K562 (cell line): Measurements from ENCODE around the gene TMC2.

ENCODE experiments used
- ETV6 ChIP-seq, 3 experiments: fragments of 150-350 bp in 1 of 3; sonication (generic) in 1 of 3; formaldehyde crosslinking in 1 of 3; IDR thresholded peaks; 2 replicates each; pipeline versions ENCODE4 v1.6.1 to v1.8.0; 2014 to 2022; ENCODE audit warnings: borderline replicate concordance in 2 of 3, low read depth in 2 of 3, antibody characterized with exemption in 1 of 3, low read length in 1 of 3, mild to moderate bottlenecking in 1 of 3, missing genetic modification reagents in 1 of 3
- HNRNPLL ChIP-seq: fragments of 200-400 bp; formaldehyde crosslinking; IDR thresholded peaks from 2 replicates; pipeline ENCODE4 v1.6.1; 2017; ENCODE audit warnings: low read length, low read depth, mild to moderate bottlenecking; ENCODE audit not compliant: poor library complexity, severe bottlenecking
- JUN ChIP-seq, 2 experiments: sonication (generic) in 1 of 2; formaldehyde crosslinking in 1 of 2; IDR thresholded peaks; 2 replicates each; pipeline versions ENCODE4 v1.6.1 to v1.8.0; 2012 to 2022; ENCODE audit warnings: borderline replicate concordance in 2 of 2, mild to moderate bottlenecking in 2 of 2, improper control_type of control experiment in 1 of 2, low read depth in 1 of 2, low read length in 1 of 2, missing genetic modification reagents in 1 of 2
- POLR2AphosphoS5 ChIP-seq: IDR thresholded peaks from 2 replicates; pipeline ENCODE4 v1.6.1; 2011; ENCODE audit warnings: mild to moderate bottlenecking, low read depth, low read length, moderate library complexity; ENCODE audit not compliant: control insufficient read depth, insufficient read depth
- TBL1XR1 ChIP-seq, 2 experiments: IDR thresholded peaks; 2 replicates each; pipeline ENCODE4 v1.6.1; 2012; ENCODE audit warnings: improper control_type of control experiment in 2 of 2, low read length in 2 of 2, mild to moderate bottlenecking in 1 of 2
- ZNF75A ChIP-seq: fragments of 450-650 bp; formaldehyde crosslinking; IDR thresholded peaks from 2 replicates; pipeline ENCODE4 v1.4.0; 2020; ENCODE audit warnings: mild to moderate bottlenecking
- ZNF764 ChIP-seq: fragments of 250-450 bp; sonication (Bioruptor Pico); IDR thresholded peaks from 2 replicates; pipeline ENCODE4 v1.4.0; 2020; ENCODE audit warnings: low read depth, mild to moderate bottlenecking, moderate library complexity
- TF ChIP-seq, protein P1 (sequence below): sonication (generic); formaldehyde crosslinking; IDR thresholded peaks from 2 replicates; pipeline ENCODE4 v1.8.0; 2022; ENCODE audit warnings: missing genetic modification reagents, mild to moderate bottlenecking, moderate library complexity, borderline replicate concordance
- TF ChIP-seq, protein P2 (sequence below): fragments of 450-650 bp; formaldehyde crosslinking; IDR thresholded peaks from 2 replicates; pipeline ENCODE4 v1.4.0; 2022; ENCODE audit warnings: missing genetic modification characterization

DNA sequence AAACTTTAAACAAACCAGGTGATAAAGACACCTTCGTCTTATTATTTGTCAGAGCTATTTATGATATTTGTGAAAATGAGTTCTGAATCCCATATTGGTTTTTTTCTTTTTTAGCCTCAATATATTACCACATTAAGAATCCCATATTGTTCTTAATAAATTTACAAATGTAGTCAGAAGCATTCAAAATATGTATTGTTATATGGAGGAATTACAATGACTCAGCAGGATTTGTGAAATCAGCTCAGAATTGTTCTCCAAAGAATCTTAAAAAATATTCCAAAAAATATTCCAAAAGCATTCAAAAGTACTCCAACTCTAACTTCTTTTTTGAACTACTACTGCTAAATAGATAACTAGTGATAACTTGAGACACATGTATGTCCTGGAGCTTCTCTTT, 21.2 kb upstream of the TMC2 start:
- TF ChIP-seq ETV6 (IDR thresholded peaks at IDR 0.05; ENCODE audit: borderline replicate concordance in 1 of 2, low read depth in 2 of 2, low read length in 1 of 2) (no peak), ETV6 (CRISPR knock-in tag; IDR thresholded peaks at IDR 0.05; ENCODE audit: borderline replicate concordance) (no peak), ZNF764 (no peak), POLR2AphosphoS5 (no peak), HNRNPLL (no peak), TBL1XR1 (IDR thresholded peaks at IDR 0.05; ENCODE audit: low read length in 2 of 2) (no peak), ZNF75A (no peak), JUN (IDR thresholded peaks at IDR 0.05; ENCODE audit: borderline replicate concordance, low read depth, low read length) (no peak), JUN (CRISPR knock-in tag; IDR thresholded peaks at IDR 0.05; ENCODE audit: borderline replicate concordance) (no peak)
- TF ChIP-seq, protein P1, sequence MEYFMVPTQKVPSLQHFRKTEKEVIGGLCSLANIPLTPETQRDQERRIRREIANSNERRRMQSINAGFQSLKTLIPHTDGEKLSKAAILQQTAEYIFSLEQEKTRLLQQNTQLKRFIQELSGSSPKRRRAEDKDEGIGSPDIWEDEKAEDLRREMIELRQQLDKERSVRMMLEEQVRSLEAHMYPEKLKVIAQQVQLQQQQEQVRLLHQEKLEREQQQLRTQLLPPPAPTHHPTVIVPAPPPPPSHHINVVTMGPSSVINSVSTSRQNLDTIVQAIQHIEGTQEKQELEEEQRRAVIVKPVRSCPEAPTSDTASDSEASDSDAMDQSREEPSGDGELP (CRISPR knock-in tag), result no peak
- TF ChIP-seq, protein P2, sequence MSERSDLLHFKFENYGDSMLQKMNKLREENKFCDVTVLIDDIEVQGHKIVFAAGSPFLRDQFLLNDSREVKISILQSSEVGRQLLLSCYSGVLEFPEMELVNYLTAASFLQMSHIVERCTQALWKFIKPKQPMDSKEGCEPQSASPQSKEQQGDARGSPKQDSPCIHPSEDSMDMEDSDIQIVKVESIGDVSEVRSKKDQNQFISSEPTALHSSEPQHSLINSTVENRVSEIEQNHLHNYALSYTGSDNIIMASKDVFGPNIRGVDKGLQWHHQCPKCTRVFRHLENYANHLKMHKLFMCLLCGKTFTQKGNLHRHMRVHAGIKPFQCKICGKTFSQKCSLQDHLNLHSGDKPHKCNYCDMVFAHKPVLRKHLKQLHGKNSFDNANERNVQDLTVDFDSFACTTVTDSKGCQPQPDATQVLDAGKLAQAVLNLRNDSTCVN, result no peak
